Stomach (tissue), 9 donors: ENCODE data around the gene TRAPPC2L. TPM values are rescaled to one million over a fixed set of nuclear protein-coding genes. Genes with fewer than 3 reads are reported as not detected.
A peak's percentile ranks its signal among the peaks of the same experiment; 100 is the strongest.
"Not testable (repeated sequence)": the region's sequence is repeated elsewhere in the genome, so short reads cannot be mapped to it uniquely, and the experiment has no call there.

ENCODE experiments used
- DNase-seq, 2 donors: peaks; one replicate each; pipeline versions ENCODE4 v3.0.0 to v3.0.0-alpha.2; 2013 to 2019
- H3K27ac ChIP-seq, 5 donors: fragments of 200-600 bp in 4 of 5; sonication (generic) in 4 of 5; one replicate each; pipeline ENCODE4 v1.5.1; 2013 to 2019; ENCODE audit warnings: mild to moderate bottlenecking in 1 of 5, moderate library complexity in 1 of 5
- H3K27me3 ChIP-seq, 3 donors: fragments of 200-600 bp; sonication (generic); one replicate each; pipeline ENCODE4 v1.5.1; 2017 to 2019; ENCODE audit warnings: mixed run types in 1 of 3
- H3K36me3 ChIP-seq, 4 donors: fragments of 200-600 bp; sonication (generic); 1 replicate in 3 of 4; 2 replicates in 1 of 4; pipeline ENCODE4 v1.5.1; 2016 to 2019
- H3K4me1 ChIP-seq, 4 donors: fragments of 200-600 bp; sonication (generic); one replicate each; pipeline ENCODE4 v1.5.1; 2016 to 2019
- H3K4me3 ChIP-seq, 4 donors: fragments of 200-600 bp; sonication (generic) in 3 of 4; one replicate each; pipeline ENCODE4 v1.5.1; 2016 to 2019; ENCODE audit warnings: mild to moderate bottlenecking in 1 of 4
- H3K9me3 ChIP-seq, 4 donors: fragments of 200-600 bp; sonication (generic); one replicate each; pipeline ENCODE4 v1.5.1; 2016 to 2019
- EP300 ChIP-seq: sonication (generic); formaldehyde crosslinking; IDR thresholded peaks from one replicate; pipeline ENCODE4 v1.6.1; 2017; ENCODE audit warnings: antibody characterized with exemption
- POLR2A ChIP-seq, 4 donors: fragments of 450-650 bp; IDR thresholded peaks; one replicate each; pipeline ENCODE4 v1.6.1; 2016; ENCODE audit warnings: antibody characterized with exemption in 4 of 4, control low read depth in 2 of 4, mild to moderate bottlenecking in 1 of 4, moderate library complexity in 1 of 4
- POLR2AphosphoS5 ChIP-seq, 3 donors: sonication (generic); formaldehyde crosslinking; IDR thresholded peaks; one replicate each; pipeline ENCODE4 v1.6.1; 2016; ENCODE audit warnings: antibody characterized with exemption in 3 of 3
- WGBS, 5 donors: extraction: QIAGEN DNeasy Blood & Tissue Kit in 3 of 5; methylation state at CpG; one replicate each; pipeline versions ENCODE4 v1.1.5 to v1.1.7; 2013 to 2018; 5-methylcytosine and 5-hydroxymethylcytosine counted together
- intact Hi-C: fragments of 100-400 bp; cut with DNase I; formaldehyde crosslinking; loops from one replicate; pipeline ENCODE4 v1.15.1; 2023; ENCODE audit warnings: low total_unique reads
- polyA plus RNA-seq, 3 donors: library from polyadenylated mRNA; stranded (reverse); fragments of 200-250 nt; gene quantifications; one replicate each; pipeline ENCODE4 v1.2.3, GENCODE V29; 2013
- total RNA-seq, 5 donors: library from RNA; depleted of rRNA; stranded (reverse); fragments of >200 nt; gene quantifications; one replicate each; pipeline versions ENCODE4 v1.1.0 to v1.2.3, GENCODE V29; 2014 to 2016
- TF ChIP-seq, protein P1 (sequence below), 7 experiments: fragments of 450-650 bp in 4 of 7; fragments of 200-600 bp in 3 of 7; sonication (generic) in 3 of 7; IDR thresholded peaks; one replicate each; pipeline ENCODE4 v1.5.1; 2016 to 2019; ENCODE audit warnings: antibody characterized with exemption in 7 of 7, control low read depth in 2 of 7, mild to moderate bottlenecking in 1 of 7
- donor health status: healthy with polysubstance abuse.
- donor health status: Bipolar disorder and iron deficiency.
- donor health status: healthy.

TRAPPC2L gene
- total and polyA plus RNA-seq, 8 donors = 2.9 to 107 (median 30.4) TPM

DNA sequence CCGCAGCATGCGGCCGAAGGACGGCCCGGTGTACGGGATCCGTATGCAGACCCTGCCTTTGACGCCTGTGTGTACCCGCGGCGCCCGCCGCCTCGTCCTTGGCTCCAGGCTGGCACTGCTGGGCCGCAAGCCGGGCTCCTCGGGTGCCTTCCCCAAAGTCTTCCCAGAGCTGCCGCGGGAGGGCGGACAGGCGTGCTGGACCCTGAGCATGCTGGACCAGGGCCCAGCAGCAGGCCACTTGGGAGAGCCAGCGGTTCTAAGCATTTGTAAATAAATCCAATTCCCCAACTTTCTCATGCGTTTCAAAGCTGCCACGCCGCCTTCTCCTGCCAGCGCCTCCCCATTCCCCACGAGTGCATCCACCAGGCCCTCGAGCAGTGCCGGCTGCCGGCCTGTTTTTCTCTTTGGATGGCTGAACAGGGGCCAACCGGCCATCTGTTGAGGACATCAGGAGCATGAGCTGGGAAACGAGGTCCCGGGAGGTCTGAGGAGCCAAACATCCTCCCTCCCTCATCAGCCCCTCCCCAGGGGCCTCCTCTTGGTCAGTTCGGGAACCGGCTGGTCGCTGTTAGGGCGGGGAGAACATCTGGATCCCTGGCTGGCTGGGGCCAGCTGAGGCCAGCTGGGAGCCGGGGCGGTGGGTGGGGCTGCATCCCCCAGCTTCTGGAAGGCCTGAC, 30.1 kb downstream of the TRAPPC2L start:
- DNase-seq = peak; percentile 47 to 90

DNA sequence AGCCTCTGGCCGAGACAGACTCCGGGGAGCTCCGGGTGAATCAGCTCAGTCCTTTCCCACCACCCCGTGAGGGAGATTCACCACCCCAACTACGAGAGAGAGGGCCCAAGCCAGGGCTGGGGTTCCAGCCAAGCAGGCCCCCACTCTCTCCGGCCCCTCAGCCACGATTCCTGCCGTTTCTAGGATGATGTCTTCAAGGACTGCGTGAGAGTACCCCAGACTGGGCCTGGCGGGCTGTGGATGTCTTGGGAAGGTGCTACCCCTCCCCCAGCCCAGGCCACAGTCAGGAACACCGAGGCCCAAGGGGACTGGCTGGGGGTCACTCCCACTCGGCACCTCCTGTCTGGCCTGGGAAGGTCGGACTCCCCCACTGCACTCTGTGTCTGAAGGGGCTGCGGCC, 31.1 kb downstream of the TRAPPC2L start:
- H3K27ac ChIP-seq = peak overlapping the region in 4 of 5 donors; percentile 23 to 57 (median 52)
- DNase-seq = no peak
- no peak overlapping the region for H3K4me3 ChIP-seq
- no peaks in the 10 kb centered on the region for H3K9me3 ChIP-seq
- intact Hi-C loops = no loop called here
- no peaks in the 10 kb centered on the region for H3K27me3 ChIP-seq
- peaks cover 0 to 19% (median 3%) of the 10 kb centered on the region in 4 donors for H3K4me1 ChIP-seq
- TF ChIP-seq EP300 (no peak), POLR2AphosphoS5 (IDR thresholded peaks at IDR 0.05) (no peak), POLR2A (IDR thresholded peaks at IDR 0.05) (no peak)
- TF ChIP-seq, protein P1, sequence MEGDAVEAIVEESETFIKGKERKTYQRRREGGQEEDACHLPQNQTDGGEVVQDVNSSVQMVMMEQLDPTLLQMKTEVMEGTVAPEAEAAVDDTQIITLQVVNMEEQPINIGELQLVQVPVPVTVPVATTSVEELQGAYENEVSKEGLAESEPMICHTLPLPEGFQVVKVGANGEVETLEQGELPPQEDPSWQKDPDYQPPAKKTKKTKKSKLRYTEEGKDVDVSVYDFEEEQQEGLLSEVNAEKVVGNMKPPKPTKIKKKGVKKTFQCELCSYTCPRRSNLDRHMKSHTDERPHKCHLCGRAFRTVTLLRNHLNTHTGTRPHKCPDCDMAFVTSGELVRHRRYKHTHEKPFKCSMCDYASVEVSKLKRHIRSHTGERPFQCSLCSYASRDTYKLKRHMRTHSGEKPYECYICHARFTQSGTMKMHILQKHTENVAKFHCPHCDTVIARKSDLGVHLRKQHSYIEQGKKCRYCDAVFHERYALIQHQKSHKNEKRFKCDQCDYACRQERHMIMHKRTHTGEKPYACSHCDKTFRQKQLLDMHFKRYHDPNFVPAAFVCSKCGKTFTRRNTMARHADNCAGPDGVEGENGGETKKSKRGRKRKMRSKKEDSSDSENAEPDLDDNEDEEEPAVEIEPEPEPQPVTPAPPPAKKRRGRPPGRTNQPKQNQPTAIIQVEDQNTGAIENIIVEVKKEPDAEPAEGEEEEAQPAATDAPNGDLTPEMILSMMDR (IDR thresholded peaks at IDR 0.05) = no peak
- peaks cover 0 to 29% (median 24%) of the 10 kb centered on the region in 4 donors for H3K36me3 ChIP-seq
- 71 to 79% (median 74%) methylated on average over 13 to 14 of the region's 14 CpGs for WGBS, 5 donors

More for the DNA sequence above, 30.1 kb downstream of the TRAPPC2L start:
- no peaks in the 10 kb centered on the region for H3K9me3 ChIP-seq
- peaks cover 0 to 21% (median 4%) of the 10 kb centered on the region in 4 donors for H3K4me1 ChIP-seq
- H3K27me3 ChIP-seq = peaks cover 0 to 6% (median 0%) of the 10 kb centered on the region in 3 donors
- 66 to 86% (median 74%) methylated on average over 23 to 39 of the region's 39 CpGs for WGBS, 5 donors
- H3K27ac ChIP-seq = peak overlapping the region; percentile 8 to 57 (median 50)
- H3K36me3 ChIP-seq = peaks cover 0 to 34% (median 21%) of the 10 kb centered on the region in 4 donors
- no peak overlapping the region for H3K4me3 ChIP-seq
- intact Hi-C loops = no loop called here
- TF ChIP-seq, protein P1 (IDR thresholded peaks at IDR 0.05) = peak in 1 of 7 experiments; percentile 19
- TF ChIP-seq POLR2A (IDR thresholded peaks at IDR 0.05) = no peak
- TF ChIP-seq EP300 = no peak
- peak in 1 of 3 donors; percentile 49 for TF ChIP-seq POLR2AphosphoS5 (IDR thresholded peaks at IDR 0.05)

- 77 to 82% (median 77%) methylated on average over 24 to 29 of the region's 30 CpGs for WGBS, 5 donors
- intact Hi-C loops = no loop called here
- no peak overlapping the region for H3K4me3 ChIP-seq
- TF ChIP-seq, protein P1 (IDR thresholded peaks at IDR 0.05) = no peak
- TF ChIP-seq POLR2AphosphoS5 (IDR thresholded peaks at IDR 0.05) = no peak
- TF ChIP-seq EP300 = no peak
- no peak for TF ChIP-seq POLR2A (IDR thresholded peaks at IDR 0.05)
- H3K36me3 ChIP-seq = peaks cover 0 to 25% (median 21%) of the 10 kb centered on the region in 4 donors
- H3K27ac ChIP-seq = peak overlapping the region in 1 of 5 donors; percentile 50
- no peaks in the 10 kb centered on the region for H3K9me3 ChIP-seq
- no peaks in the 10 kb centered on the region for H3K27me3 ChIP-seq
- no peak for DNase-seq
- peaks cover 0 to 19% (median 3%) of the 10 kb centered on the region in 4 donors for H3K4me1 ChIP-seq
These were observed 31.8 kb downstream of the TRAPPC2L start for GRCh38 chr16:88888461-88889387.

DNA sequence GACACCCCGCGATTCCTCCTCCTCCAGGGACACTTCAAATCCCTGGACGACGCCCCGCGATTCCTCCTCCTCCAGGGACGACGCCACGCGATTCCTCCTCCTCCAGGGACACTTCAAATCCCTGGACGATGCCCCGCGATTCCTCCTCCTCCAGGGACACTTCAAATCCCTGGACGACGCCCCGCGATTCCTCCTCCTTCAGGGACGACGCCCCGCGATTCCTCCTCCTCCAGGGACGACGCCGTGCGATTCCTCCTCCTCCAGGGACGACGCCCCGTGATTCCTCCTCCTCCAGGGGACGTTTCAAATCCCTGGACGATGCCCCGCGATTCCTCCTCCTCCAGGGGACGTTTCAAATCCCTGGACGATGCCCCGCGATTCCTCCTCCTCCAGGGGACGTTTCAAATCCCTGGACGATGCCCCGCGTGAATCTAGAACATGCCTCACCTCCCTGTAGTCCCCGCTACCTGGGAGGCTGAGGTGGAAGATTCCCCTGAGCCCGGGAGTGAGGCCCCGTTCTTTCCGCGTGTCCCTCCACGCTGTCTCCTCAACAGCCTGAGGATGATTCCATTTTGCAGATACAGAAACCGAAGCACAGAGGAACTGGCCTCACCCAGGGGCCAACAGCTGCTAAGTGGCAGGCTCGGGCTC, 32.9 kb downstream of the TRAPPC2L start:
- peaks cover 0 to 19% (median 3%) of the 10 kb centered on the region in 4 donors for H3K4me1 ChIP-seq
- WGBS, 5 donors = 94 to 95% (median 94%) methylated on average over 48 of the region's 48 CpGs
- not testable (repeated sequence) for DNase-seq

More for the DNA sequence above, 32.9 kb downstream of the TRAPPC2L start:
- H3K4me3 ChIP-seq, intact Hi-C loops, H3K9me3 ChIP-seq, H3K27me3 ChIP-seq, H3K27ac ChIP-seq: not testable (repeated sequence)
- peaks cover 0 to 25% (median 12%) of the 10 kb centered on the region in 4 donors for H3K36me3 ChIP-seq
